AG08396 (cell line): ENCODE data around the gene HIVEP1.
"Not testable (repeated sequence)": the region's sequence is repeated elsewhere in the genome, so short reads cannot be mapped to it uniquely, and the experiment has no call there.

ENCODE experiments used
- DNase-seq: peaks from one replicate; pipeline ENCODE4 v3.0.0; 2012; ENCODE audit warnings: low spot score, mixed read lengths

HIVEP1 gene

DNA sequence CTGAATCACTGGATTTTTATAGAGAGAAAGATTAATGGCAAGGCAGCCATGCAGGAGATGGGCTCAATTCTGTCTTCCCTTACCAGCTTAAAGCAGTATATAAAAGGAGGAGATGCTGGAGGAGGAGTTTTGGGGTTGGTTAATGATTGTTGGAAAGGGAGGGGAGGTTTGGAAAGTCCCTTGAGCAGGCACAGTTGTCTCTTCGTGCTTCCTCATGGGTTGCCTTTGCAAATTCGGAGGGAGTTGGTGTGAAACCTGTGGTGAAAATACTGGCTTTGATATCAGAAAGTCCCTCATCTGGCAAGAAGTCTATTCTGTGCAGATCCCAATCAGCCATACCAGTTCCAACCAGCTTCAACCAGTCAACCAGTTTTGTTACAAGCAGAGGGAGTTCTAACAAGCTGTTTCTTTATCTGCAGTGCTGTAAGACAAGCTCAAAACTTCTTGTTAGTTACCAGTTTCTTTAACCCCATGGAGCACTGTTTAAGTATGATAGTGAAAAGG, 107.0 kb downstream of the HIVEP1 start:
- DNase-seq, result no peak

DNA sequence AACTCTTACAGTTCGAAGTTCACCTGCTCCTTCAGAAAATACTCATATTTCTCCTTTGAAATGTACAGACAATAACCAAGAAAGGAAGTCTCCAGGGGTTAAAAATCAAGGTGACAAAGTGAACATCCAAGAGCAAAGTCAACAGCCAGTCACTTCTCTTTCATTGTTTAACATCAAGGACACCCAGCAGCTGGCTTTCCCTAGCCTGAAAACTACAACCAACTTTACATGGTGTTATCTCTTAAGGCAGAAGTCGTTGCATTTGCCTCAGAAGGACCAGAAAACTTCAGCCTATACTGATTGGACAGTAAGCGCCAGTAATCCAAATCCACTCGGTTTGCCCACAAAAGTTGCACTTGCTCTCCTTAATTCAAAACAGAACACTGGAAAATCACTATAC, 113.3 kb downstream of the HIVEP1 start:
- DNase-seq, result no peak

DNA sequence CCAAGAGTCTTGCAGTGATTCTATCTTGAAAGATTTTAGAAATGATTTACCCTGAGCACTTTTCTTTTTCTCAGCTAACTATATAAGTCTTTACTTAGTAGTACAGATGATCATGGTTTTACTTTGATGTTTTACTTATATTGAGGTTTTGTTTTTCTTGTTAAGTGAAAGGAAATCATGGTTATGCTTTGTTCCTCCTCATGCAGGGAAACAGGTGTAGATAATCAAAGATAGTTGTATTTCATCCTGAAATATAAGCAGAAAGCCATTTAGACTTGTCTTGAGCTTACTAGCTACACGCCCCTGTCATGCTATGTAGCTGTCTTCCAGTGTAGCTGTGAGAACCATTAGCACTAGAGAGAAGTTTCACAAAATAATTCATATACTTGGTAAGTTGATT, 113.9 kb downstream of the HIVEP1 start:
- DNase-seq, result no peak

DNA sequence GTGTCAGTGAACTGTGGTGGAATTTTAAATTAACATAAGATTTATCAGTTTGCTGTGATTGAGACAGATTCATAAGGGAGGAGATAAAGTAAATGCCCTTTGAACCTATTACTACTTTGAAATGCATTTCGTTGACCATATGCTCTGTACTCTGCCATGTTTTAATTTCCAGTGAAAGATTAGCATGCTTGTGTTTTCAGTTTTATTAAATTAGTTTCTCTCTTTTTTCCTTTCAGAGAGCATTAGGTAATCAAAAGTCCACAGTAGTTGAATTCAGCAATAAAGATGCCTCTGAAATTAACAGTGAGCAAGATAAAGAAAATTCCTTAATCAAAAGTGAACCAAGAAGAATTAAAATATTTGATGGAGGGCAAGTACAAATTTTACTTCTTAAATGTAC, 117.4 kb downstream of the HIVEP1 start:
- DNase-seq, result no peak

DNA sequence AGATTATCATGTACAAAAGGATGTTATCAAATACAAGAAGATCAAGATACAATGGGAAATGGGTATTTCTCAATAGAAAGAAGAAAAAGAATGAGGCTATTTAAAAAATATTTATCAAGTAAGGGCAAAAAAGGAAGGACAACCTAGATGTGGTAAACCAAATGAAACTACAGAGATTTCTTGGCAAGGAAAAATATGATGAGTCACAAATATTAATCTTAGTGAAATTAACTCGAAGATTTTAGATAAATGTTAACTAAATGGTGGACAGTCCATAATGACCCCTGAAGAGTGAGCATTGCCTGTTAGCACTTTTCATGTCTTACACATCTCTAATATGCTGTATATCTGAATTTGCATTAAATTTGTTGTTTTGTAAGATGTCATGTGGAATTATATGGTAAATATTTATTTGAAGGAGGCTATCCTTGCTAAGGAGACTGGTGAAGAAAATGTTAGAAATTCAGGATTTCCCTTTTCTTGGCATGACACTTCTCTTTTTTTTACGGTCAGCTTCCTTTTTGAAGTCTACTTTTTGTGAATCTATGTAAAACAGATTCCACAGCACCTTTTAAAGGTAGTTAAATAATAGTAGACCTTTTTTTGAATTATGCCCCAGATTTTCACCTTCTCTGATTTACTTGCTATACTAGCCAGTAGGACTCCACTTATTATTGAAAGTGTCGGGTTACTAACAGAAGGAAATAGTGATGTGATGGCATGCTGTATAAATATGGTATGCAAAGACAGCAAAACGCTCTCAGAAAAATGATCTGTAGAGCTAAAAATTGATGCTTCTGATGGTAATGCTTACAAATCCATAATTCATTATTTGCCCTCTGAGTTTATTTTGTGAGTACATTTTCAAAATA, 120.5 kb downstream of the HIVEP1 start:
- DNase-seq, result no peak

DNA sequence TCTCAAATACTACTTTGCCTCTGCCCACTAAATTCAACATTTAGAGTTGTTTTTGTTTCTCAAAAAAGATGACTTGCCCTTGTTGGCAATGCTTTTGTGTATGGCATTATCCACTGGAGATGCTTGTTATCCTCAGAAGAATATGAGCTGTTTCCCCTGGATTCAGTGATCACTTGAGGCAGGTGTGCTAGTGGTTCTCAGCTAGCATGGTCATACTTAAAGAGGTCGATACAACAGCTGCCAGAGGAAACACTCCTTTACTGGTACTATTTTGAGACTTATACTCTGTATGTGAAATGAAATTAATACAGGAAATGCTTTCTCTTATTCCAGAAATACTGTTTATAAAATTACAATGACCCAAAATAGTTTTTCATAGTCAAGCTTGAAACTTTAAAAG, 122.5 kb downstream of the HIVEP1 start:
- no peak for DNase-seq

DNA sequence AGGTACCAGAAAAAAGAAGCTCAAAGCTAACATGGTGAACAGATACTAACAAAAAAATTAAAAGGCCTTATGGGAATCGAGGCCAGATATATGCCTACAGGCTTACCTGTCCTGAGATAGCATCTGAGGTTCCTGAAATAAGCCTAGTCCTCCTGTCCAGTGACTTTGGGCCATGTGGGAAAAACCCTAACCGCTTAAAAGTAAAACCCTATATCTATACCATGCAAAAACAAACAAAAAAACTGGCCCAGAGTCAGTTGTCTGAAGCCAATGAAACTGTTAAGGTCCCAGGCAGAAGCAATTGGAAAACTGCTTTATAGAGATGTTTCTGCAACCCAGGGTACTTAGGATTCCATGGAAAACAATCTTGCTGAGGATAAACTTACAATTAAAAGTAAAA, 122.9 kb downstream of the HIVEP1 start:
- DNase-seq, result no peak

DNA sequence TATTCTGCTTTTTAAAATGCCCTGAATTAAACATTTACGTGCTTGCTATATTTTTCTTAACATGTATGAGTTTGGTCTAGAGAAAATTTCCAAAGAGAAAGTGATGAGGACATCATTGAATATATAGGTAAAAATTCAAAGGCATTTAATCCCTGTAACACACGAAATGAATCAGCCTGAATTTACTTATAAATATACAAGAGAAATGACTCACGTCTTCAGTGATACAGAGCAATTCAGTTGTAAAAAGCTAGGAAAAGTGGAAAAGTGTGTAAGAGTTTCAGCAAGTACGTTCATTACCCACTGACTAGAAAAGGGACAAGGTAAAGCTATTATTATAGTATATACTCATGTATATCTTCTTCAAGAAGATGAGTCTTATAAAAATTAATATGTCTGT, 124.8 kb downstream of the HIVEP1 start:
- DNase-seq, result no peak

DNA sequence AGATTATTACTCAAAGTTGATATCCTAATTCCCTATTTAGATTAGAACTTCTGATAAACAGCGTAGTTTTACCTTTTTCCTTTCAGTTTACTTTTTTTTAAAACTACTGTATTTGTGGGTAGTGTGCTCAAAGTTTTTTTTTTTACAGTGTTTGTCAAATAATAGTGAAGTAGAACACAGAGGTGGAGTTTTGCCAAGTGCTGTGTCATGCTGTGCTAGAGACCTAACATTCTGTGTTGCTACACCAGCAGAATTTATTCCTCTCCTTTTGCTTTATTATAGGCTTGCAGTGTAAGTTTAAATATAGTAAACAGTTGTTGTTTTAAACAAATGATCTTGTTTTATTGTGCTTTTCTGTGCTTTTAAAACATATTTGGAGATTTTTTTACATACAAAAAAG, 125.4 kb downstream of the HIVEP1 start:
- DNase-seq, result peak; percentile 42

DNA sequence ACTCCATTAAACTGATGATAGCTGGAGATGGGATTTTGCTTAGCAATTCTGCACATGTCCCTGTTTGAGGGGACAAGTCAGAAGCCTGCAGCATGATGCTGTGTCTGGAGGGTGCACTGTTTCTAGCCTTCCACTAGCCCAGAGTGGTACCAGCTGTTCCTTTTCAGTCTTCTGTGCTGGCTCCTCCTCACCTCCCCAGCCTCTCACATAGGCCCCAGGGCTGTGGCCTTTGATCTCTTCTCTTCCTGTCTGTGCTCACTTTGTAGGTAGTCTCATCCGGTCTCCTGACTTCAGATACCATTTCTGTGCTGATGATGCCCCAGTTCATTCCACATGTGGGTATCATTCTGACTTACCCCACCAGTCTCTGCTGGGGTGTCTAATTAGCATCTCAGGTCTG, 126.3 kb downstream of the HIVEP1 start:
- no peak for DNase-seq

DNA sequence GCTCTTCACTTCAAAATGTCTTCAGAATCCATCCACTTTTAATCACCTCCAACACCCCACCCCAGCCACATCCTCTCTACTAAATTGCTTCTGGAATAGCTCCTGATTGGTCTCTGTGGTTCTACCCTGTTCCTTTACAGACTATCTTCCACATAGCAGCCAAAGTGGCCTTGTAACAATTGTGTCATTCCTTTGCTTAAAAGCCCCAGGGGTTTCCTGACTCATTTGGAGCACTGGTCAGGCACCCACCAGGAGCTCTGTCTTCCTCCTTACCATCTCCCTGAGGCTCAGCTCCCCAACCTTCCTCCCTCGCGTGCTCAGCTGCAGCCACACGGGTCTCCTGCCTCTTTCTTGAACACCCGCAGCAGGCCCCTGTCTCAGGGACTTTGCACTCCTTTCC, 126.8 kb downstream of the HIVEP1 start:
- DNase-seq, result no peak

DNA sequence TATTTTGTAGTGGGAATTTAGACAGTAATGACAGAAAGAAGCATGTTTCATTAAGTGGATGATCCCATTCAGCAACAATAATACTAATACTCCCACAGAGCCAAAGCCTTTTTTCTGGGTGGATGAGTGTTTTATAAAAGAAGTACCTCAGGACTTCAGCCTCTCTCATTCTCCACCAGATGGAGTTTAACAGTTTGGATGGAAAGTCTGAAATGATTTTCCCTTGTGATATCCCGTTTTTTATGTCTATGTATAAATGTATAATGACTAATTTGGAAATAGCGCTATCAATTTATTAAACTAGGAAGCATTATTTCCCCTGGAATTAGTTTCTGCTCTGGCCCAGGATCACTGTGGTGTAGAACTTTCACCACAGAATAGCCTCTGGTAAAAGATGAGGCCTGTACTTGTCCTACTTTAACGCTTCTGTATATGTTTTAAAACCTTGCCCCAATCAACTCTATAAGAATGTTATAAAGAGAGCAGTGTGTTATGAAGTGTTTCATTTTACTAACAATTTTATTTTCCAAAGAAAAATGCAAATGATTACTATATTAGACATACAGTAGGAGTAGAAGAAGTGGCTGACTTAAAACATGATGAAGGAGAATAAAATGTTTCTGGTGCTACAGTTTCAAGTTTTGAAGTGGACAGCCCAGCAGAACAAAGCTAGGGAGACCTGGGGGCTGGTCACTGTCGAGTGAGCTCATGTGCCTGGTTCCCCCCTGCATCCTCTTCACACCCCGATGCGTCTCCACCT, 135.6 kb downstream of the HIVEP1 start:
- DNase-seq, result no peak

DNA sequence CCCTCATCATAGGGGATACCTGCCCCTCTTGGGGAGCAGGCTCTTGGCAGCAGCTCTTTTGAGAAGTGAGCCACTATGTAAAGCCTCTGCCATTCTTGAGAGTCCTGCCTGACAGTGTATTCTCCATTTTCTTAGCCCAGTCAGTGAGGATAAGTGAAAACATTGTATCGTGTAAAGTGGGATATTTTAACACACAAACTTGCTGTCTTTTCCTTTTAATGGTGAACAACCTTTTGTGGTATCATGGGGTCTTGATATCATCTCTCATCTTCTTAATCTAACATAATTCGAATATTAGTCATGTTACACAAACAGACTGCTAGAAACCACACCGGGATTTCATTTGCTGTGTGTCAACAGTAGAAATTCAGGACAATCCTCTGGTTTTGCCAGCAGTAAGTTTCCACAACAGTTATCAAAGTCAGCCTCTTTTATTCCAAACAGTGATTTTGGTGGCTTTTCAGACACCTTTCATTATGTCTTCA, 136.2 kb downstream of the HIVEP1 start:
- no peak for DNase-seq

DNA sequence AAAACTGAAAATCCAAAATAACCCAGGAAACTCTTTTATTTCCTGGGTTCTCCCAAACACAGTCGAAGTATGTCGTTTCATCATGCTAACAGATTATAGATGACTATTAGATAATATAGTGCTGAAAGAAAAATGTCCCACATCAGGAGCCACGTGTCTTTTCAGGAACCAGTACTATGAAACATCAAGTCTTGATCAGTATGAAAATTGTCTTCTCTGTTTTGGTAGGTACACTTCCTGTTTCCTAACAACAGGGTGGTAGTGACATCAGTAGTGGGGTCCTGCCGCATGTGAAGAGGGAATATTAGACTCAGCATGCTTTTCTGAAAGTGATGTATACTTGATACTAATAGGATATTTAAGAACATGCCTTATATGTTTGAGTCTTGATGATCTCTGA, 136.7 kb downstream of the HIVEP1 start:
- no peak for DNase-seq

DNA sequence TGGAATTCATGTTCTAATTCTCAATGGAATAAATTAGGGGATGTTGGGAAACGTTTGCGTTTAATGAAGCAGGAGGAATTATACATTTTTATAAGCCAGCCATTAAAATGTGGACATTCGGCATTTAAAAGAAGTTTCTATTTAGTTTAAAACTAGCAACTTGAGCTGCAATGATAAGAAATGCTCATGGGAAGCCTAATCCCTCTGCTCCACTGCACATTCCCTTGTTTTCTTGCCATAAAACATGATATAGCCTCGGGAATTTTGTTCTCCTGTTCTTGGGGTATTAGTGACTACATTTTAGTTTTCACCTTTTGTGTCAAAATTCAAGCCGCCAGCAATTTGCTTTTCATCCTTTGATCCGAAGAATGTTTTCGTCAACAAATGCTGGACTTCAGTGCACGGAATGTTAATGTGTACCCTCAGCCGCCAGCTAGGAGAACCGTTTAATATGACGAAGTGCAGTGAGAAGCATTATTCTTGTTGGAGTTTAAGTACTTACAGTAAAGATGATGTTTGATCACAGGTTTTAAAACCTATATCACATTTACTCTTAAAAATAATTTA, 137.9 kb downstream of the HIVEP1 start:
- DNase-seq, result no peak

DNA sequence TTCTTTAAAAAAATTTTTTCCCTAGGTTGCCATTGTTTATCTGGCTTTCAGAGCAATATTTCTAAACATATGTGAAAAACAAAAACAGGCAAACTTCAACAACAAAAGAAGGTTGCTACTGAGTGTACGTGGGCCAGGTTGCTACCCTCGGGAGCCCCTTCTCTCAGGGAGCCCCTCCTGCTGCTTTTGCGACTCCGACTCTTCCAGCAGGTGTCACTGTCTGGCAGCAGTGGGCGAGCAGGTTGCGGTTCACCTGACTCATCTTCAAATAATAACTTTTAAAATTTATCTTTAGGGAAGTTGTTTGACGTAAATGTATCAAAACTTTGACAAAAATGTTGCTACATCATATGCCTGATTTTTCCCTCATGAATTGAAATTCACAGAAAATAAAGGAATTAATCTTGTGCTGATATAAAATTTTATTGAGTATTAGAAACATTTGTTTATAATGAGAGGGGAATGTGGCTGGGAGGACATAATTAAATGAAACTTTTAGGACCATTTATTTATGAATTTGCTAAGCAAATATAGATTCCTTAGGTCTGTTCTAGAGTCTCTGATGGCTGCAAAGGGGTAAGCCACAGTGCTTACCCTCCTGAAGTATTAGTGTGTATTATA, 138.8 kb downstream of the HIVEP1 start:
- DNase-seq, result no peak

DNA sequence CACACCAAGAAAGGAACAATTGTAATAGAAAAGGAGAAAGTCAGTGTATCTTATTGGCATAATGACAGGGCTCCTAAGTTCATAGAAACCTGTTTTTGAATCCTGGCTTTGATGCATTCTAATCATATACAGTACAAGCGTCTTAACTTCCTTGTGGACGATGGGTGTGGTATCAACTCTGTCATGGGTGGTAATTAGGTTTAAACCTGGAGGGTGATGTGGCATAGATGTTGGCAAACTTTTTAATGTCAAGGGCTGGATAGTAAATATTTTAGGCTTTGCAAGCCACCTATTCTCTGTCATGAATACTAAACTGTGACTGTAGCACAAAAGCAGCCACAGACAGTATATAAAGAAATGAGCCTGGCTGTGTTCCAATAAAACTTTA, 139.3 kb downstream of the HIVEP1 start:
- DNase-seq, result no peak

DNA sequence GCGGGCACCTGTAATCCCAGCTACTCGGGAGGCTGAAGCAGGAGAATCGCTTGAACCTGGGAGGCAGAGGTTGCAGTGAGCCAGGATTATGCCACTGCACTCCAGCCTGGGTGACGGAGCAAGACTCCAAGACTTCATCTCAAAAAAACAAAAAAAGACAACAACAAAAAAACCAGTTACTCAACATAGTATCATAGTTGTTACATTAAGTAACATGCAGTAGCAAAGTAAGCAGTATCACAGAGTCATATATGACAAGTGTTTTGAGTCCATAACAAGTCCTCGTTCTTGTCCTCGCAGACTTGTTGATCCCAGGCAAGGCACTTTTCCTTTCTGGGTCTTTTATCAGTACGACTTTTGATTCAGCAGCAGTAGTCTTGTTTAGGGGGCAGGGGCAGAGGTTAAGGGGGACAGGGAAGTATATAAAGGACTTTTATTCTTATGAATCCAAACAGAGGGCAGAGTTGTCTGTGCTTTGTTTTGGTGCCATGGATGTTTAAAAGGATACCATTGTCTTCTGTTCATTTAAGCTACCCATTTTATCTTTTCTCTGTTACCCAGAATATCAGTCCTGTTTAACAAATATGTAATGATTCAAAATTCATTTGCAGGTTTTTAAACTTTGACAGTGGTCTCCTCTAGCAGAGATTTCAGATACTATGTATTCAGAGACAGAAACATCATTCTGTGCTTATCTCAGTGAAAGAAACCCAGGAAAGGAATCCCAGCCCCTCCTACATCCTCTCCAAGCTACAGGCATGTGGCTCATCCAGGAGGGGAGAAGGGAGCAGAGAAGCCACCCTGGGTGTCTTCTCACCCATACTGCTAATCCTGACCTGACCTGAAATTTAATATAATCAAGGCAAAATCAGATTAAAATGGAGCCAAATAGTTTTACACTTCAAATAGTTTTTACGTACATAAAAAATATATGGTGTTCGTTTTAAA, 140.2 kb downstream of the HIVEP1 start:
- DNase-seq, result no peak

DNA sequence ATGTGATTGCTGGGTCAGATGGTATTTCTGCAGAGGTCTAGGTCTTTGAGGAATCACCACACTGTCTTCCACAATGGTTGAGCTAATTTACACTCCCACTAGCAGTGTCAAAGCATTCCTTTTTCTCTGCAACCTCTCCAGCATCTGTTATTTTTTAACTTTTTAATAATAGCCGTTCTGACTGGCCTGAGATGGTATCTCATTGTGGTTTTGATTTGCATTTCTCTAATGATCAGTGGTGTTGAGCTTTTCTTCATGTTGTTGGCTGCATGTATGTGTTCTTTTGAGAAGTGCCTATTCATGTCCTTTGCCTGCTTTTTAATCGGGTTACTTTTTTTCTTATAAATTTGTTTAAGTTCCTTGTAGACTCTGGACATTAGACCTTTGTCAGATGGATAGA, 143.7 kb downstream of the HIVEP1 start:
- not testable (repeated sequence) for DNase-seq

DNA sequence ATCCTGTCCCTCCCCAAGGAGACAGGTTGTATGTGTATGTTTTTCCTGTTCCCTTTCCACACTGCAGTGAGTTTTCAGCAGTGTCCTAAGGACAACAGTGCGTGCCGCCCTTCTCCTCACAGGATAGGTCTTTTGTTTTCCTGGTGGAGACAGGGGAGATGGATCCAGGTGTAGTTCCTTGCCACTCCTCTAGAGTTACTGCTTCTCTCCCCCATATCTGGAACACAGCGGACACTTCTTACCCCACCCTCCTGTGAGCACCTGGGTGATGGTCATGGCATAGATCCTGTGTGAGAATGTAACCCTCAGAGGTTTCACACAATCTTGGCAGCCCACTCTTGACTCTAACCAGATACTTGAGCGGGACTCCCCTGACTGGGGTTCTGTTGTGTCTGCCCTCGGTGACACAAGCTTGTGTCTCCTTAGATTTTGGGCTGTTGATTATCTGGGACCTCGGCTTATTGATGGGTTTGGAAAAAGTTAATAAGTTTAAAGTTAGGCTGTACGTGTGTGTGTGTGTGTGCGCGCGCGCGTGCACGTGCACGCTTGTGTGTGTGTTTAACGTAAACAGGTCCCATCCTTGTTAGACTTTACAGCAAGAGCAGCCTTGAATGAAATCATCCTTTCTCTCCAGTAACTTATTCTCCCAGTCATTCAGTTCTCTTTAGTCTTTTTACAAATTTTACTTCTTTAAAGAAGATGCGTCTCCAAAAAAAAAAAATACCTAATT, 146.7 kb downstream of the HIVEP1 start:
- no peak for DNase-seq

DNA sequence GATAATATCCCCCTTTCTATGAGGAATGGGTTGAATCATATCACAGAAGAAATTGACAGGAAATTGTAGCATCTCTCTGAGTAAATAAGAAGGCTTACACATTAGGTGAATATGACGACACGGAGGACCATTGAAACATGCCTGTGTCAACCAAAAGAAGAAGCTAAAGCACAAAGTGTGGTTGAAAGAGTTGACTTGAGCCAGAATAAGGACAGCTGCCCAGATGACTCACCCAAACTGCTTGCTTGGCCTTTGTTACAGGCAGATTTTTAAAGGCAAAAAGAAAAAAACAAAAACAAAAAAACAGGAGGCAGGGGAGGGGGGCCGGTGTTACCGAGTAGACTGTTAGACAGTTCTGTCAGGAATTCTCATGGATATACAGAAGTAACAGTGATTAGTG, 148.2 kb downstream of the HIVEP1 start:
- no peak for DNase-seq
